BE2C (cell line): ENCODE measurements around the gene TCP11L2.
"Not testable (repeated sequence)": the region's sequence is repeated elsewhere in the genome, so short reads cannot be mapped to it uniquely, and the experiment has no call there.

Experiments used
- DNase-seq: peaks from one replicate; pipeline ENCODE4 v3.0.0-alpha.2; 2020
- H3K27me3 ChIP-seq: fragments of 250-450 bp; sonication (Bioruptor Pico); 2 replicates; pipeline ENCODE4 v1.5.1; 2020; ENCODE audit warnings: mild to moderate bottlenecking
- H3K36me3 ChIP-seq: fragments of 250-450 bp; sonication (Bioruptor Pico); 2 replicates; pipeline ENCODE4 v1.5.1; 2020; ENCODE audit warnings: mild to moderate bottlenecking
- H3K4me1 ChIP-seq: fragments of 250-450 bp; sonication (Bioruptor Pico); 2 replicates; pipeline ENCODE4 v1.5.1; 2020
- H3K4me3 ChIP-seq: 2 replicates; pipeline ENCODE4 v1.5.1; 2011; ENCODE audit warnings: low read depth, low read length
- H3K9me3 ChIP-seq: fragments of 250-450 bp; sonication (Bioruptor Pico); 2 replicates; pipeline ENCODE4 v1.5.1; 2020
- TF ChIP-seq, protein P1 (sequence below): IDR thresholded peaks from 2 replicates; pipeline ENCODE4 v1.5.1; 2012; ENCODE audit warnings: mild to moderate bottlenecking, low read depth, low read length

TCP11L2 gene

DNA sequence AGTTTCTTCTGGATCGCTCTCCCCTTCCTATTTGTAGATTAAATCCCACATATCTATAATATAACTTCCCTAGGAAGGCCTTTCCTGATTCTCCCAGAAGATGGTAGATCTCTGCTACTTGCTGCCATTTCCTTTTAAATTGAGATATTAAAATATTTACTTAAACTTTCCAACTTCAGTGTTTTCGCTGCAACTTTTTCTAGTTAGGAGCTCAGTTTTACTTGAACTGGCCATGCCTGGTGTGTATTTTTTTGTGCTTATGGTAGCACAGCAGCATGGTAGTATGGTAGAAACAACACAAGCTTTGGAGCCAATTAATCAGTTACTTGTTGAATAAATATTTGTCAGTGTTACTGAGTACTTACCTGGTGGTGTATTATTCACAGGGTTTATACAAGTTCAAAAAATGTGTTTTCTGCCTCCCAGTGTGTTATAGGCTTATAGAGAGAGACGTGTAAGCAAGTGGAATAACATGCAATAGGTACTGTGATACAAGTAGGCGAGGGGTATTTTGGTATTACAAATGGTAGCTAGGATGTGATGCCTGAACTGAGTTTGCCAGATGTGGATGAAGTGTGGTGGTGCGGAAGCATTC lies 58.0 kb downstream of the TCP11L2 start:
- no peaks in the 10 kb centered on the region for H3K27me3 ChIP-seq
- TF ChIP-seq, protein P1, sequence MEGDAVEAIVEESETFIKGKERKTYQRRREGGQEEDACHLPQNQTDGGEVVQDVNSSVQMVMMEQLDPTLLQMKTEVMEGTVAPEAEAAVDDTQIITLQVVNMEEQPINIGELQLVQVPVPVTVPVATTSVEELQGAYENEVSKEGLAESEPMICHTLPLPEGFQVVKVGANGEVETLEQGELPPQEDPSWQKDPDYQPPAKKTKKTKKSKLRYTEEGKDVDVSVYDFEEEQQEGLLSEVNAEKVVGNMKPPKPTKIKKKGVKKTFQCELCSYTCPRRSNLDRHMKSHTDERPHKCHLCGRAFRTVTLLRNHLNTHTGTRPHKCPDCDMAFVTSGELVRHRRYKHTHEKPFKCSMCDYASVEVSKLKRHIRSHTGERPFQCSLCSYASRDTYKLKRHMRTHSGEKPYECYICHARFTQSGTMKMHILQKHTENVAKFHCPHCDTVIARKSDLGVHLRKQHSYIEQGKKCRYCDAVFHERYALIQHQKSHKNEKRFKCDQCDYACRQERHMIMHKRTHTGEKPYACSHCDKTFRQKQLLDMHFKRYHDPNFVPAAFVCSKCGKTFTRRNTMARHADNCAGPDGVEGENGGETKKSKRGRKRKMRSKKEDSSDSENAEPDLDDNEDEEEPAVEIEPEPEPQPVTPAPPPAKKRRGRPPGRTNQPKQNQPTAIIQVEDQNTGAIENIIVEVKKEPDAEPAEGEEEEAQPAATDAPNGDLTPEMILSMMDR: no peak
- H3K4me3 ChIP-seq: no peak overlapping the region
- H3K4me1 ChIP-seq: no peaks in the 10 kb centered on the region
- H3K36me3 ChIP-seq: no peaks in the 10 kb centered on the region; the same call in 1 of the 2 replicates
- no peaks in the 10 kb centered on the region for H3K9me3 ChIP-seq
- no peak for DNase-seq

DNA sequence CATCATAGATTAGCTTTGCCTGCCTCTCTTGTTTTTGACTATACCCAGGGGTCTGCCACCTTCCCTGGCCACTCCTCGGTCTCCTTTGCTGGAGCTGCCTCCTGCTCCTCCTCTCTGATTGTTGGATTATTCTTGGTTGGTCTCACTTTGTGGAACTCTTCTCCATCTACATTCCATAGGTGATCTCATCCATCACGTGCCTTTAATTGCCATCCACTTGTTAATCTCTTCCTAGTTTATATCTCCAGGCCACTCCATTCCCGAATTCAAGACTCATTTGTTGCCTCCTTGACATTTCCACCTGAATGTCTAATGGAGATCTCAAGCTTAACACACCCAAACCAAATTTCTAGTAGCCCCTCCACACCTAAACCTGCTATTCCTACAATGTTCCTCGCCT lies 60.4 kb downstream of the TCP11L2 start:
- Histone ChIP-seq H3K27me3 (no peaks in the 10 kb centered on the region), H3K4me3 (no peak overlapping the region), H3K36me3 (peaks cover 2% of the 10 kb centered on the region), H3K4me1 (no peaks in the 10 kb centered on the region), H3K9me3 (no peaks in the 10 kb centered on the region)
- DNase-seq: no peak
- TF ChIP-seq, protein P1: no peak

DNA sequence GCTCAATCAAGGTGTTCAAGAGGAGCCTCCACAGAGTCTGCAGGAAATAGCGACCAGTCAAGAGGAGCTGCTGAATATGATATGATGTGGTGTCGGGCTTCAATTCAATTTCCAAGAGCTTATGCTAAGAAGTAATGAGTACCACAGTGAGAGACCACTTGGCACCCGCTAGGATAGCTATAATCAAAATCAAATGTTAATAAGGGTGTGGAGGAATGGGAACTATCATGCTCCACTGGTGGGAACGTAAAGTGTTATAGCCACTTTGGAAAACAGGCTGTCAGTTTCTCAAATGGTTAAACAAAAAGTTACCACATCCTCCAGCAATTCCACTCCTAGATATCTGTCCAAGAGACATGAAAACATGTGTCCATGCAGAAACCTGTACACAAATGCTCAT lies 61.7 kb downstream of the TCP11L2 start:
- TF ChIP-seq, protein P1: no peak
- no peaks in the 10 kb centered on the region for H3K4me1 ChIP-seq
- no peak for DNase-seq
- H3K9me3 ChIP-seq: no peaks in the 10 kb centered on the region
- H3K4me3 ChIP-seq: no peak overlapping the region
- H3K27me3 ChIP-seq: no peaks in the 10 kb centered on the region
- peaks cover 3% of the 10 kb centered on the region for H3K36me3 ChIP-seq

DNA sequence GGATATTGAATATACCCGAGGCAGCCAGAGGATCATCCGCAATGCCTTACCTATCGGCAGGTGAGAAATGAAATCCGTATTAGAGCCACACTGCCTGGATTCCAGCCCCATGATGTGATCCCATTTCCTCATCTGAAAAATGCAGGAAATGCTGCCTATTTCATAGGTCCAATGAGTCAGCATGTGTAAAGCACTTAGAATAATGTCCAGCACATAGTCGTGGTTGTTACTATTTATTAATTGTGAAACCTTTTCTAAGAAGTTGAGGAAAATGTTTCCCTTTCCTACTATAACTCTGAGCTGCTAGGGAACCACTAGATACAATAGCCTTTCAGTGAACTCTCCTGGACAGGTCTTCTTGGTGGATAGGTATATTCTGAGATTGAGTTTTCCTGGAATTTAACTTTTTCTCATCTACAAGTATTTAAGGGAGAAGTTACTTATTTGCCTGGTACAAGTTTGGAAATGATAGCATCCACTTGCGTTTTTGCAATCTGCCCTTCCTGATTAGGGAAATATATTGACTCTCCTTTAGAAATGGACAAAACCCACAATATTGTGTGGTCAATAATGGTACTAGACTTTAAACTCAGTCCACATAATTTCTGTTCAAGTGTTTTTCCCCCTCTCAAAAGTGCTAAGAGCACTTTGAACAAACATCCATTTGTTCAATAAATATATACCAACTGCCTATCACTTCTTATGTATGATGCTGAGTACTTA lies 67.3 kb downstream of the TCP11L2 start:
- Histone ChIP-seq H3K27me3 (no peaks in the 10 kb centered on the region), H3K4me3 (no peak overlapping the region), H3K36me3 (peaks cover 20% of the 10 kb centered on the region), H3K9me3 (no peaks in the 10 kb centered on the region), H3K4me1 (no peaks in the 10 kb centered on the region)
- no peak for DNase-seq
- TF ChIP-seq, protein P1: no peak

DNA sequence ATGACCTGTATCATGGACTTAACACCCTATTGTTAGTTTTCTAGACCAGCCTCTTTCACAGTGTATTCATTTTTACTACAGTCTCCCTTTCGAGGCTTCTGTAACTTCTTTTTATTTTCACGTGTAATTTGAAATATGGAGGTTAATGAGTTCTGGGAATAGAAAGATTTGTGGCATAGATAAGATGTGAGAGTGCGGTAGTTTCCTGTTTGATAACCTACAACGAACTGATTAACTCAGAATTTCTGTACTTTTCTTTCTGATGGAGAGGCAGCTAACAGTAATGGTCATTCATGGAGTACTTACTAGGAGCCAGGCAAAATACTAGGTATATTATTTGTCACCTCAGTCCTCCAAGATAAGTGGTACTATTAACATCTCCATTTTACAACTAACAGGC lies 76.3 kb downstream of the TCP11L2 start:
- Histone ChIP-seq H3K27me3 (no peaks in the 10 kb centered on the region), H3K4me3 (no peak overlapping the region), H3K36me3 (peaks cover 34% of the 10 kb centered on the region), H3K9me3 (no peaks in the 10 kb centered on the region), H3K4me1 (no peaks in the 10 kb centered on the region)
- DNase-seq: no peak
- TF ChIP-seq, protein P1: no peak

DNA sequence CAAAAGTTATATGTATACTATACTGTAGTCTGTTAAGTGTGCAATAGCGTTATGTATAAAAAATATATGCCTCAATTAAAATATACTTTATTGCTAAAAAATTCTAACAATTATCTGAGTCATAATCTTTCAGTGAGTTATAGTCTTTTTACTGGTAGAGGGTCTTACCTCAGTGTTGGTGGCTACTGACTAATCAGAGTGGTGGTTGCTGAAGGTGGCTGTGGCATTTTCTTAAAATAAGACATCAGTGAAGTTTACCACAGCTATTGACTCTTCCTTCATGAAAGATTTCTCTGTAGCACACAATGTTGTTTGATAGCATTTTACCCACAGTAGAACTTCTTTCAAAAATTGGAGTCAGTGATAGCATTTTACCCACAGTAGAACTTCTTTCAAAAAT lies 78.4 kb downstream of the TCP11L2 start:
- H3K36me3 ChIP-seq: peaks cover 34% of the 10 kb centered on the region

DNA sequence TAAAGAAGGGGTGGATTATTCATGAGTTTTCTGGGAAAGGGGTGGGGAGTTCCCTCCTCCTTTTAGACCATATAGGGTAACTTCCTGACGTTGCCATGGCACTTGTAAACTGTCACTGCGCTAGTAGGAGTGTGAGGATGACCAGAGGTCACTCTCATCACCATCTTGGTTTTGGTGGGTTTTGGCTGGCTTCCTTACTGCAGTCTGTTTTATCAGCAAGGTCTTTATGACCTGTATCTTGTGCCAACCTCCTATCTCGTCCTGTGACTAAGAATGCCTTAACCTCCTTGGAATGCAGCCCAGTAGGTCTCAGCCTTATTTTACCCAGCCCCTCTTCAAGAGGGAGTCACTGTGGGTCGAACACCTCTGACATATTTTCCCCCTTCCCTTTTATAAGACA lies 79.3 kb downstream of the TCP11L2 start:
- H3K9me3 ChIP-seq, H3K4me1 ChIP-seq, H3K27me3 ChIP-seq, DNase-seq, H3K4me3 ChIP-seq: not testable (repeated sequence)
- peaks cover 34% of the 10 kb centered on the region for H3K36me3 ChIP-seq

More for the DNA sequence above, 78.4 kb downstream of the TCP11L2 start:
- no peak for DNase-seq
- Histone ChIP-seq H3K4me3 (no peak overlapping the region), H3K9me3 (no peaks in the 10 kb centered on the region), H3K4me1 (no peaks in the 10 kb centered on the region), H3K27me3 (no peaks in the 10 kb centered on the region)
- TF ChIP-seq, protein P1: no peak
